HG02973 (cell line): Measurements from ENCODE around the gene P2RX5.
A peak's percentile ranks its signal among the peaks of the same experiment; 100 is the strongest.
"Not testable (repeated sequence)": the region's sequence is repeated elsewhere in the genome, so short reads cannot be mapped to it uniquely, and the experiment has no call there.

Source experiments
- ATAC-seq: cut with Tn5 transposase; IDR thresholded peaks from one replicate; pipeline ENCODE4 v1.9.1; 2021; ENCODE audit warnings: moderate library complexity; ENCODE audit not compliant: unreplicated experiment

P2RX5 gene

DNA sequence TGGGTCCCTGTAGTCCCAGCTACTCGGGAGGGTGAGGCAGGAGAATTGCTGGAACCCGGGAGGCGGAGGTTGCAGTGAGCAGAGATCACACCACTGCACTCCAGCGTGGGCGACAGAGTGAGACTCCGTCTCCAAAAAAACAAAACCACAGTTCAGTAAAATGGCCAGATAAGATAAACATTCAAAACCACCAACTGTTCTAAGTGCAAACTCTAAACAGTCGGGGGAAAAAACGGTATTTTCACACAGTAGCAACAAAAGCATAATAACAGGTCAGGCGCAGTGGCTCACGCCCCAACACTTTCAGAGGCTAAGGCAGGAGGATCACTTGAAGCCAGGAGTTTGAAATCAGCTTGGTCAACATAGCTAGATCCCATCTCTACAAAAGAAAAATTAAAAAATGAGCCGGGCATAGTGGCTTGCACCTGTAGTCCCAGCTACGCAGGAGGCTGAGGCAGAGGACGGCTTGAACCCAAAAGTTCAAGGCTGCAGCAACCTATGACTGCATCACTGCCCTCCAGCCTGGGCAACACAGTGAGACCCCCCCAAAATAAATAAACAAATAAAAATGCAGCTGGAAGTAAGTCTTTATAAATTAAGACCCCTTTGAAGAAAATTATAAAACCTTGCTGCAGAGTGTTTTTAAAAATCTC lies 17.0 kb upstream of the P2RX5 start:
- ATAC-seq, result no peak

DNA sequence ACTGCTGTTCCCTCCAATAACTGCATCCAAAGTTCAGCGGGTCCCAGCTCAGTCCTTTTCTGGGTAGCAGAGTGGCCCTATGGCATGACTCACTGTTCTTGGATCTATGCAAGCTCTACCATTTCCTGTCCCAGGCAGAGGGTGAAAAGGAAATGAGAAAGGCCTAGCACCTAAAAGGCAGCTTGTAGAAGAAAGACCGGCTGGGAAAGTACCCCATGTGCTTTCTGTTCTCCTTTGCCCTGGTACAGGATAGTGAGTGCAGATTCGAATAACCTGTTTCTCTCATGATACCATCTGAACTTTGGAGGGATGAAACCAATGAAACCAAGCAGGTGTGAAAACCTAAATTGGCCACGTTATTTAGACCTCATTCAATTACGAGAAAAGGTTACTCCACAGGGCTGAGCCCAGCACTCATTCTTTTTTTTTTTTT lies 15.0 kb upstream of the P2RX5 start:
- ATAC-seq, result peak; percentile 87

DNA sequence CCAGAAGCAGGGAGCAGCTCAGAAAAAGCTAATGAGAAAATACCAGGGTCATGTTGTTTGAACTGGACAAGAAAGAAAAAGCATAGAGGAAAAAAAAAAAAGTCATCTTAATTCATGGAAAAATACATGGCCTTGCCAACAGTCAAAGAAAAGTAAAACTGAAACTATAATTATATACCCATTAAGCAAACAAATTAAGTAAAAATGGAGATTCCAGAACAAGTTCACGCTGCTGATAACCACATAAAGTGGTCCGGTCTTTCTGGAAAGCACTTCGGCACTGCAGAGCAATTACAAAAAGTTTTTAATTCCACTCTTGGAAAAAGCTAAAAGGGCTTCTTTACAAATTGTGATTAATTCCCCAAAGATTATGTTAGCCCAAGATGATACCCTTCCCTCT lies 12.4 kb upstream of the P2RX5 start:
- no peak for ATAC-seq

DNA sequence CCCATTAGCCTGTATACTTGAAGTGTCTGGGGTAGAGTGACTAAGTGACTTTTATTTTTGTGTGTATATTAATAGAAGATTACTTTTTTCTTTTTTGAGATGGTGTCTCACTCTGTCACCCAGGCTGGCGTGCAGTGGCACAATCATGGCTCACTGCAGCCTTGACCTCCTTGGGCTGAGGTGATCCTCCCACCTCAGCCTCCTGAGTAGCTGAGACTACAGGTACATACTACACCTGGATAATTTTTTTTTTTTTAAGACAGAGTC lies 9.7 kb upstream of the P2RX5 start:
- not testable (repeated sequence) for ATAC-seq

DNA sequence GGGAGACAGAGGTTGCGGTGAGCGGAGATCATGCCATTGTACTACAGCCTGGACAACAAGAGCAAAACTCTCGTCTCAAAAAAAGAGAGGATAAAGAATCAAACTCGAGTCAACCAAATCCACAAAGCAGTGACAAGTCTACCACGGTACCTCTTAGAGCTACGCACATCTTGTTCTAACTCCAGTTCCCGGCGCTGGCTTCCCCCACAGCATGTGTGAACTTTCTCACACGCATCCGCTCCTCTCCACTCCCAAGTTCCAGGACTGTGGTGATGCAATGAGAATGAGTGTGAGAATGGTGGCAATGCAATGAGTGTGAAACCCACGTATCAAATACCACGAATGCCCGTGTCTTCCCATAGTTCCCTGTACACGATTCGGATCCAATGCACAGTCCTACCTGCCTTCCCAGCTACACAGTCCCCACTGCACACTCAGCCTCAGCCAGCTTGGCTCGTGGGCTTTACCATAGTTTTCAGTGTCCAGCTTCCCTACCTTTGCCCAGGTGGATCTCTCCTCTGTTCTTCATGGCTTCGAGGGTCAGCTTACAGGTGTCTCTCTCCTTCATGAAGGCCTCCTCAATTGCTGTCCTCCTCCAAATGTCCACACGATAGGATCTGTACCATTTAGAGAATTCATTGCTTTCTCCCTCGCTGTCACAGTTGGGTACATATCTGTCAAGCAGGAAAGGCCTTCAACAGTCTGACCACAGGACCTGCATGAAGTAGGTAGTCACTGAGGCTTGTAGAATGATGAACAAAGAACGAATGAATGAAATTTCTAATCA lies 9.2 kb upstream of the P2RX5 start:
- ATAC-seq, result no peak

DNA sequence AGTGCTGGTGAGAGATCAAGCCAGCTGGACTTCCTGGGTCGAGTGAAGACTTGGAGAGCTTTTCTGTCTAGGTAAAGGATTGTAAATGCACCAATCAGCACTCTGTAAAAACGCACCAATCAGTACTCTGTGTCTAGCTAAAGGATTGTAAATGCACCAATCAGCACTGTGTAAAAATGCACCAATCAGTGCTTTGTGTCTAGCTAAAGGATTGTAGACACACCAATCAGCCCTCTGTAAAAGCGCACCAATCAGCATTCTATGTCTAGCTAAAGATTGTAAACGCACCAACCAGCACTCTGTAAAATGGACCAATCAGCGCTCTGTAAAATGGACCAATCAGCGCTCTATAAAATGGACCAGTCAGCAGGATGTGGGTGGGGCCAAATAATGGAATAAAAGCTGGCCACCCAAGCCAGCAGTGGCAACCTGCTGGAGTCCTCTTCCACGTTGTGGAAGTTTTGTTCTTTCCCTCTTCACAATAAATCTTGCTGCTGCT lies 6.1 kb upstream of the P2RX5 start:
- not testable (repeated sequence) for ATAC-seq

DNA sequence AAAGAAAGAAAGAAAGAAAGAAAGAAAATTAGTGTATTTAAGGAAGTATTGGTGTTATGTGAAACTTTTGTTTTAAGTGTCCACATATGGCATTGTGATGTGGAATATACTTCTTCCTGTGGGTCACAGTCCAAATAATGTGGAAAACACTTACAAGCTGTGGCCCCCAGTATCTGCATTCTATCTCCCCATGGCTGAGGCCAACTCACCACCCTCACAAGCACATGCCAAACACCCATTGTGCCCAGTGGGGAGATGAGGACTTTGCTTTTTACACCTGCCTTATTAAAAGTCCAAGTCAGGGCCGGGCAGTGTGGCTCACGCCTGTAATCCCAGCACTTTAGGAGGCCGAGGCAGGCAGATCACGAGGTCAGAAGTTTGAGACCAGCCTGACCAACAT lies 4.0 kb upstream of the P2RX5 start:
- ATAC-seq, result no peak

DNA sequence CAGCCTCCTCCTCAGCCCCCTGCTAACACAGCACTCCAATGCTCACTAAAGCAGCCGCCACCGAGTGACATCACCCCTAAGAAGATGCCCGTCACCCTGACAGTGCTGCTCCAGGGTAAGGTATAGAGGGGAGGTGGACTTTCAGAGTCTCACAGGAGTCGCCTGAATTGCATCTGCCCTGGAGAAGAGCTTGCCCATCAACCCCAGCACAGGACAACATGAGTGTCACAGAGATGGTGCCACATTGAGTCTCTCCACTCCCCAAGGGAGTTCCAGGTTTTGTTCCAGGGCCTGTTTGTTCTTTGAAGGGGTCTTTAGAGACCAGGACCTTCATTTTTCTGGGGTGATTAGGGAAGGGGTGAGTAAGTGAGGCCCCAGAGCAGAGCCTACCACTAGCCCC lies 2.2 kb upstream of the P2RX5 start:
- ATAC-seq, result no peak

DNA sequence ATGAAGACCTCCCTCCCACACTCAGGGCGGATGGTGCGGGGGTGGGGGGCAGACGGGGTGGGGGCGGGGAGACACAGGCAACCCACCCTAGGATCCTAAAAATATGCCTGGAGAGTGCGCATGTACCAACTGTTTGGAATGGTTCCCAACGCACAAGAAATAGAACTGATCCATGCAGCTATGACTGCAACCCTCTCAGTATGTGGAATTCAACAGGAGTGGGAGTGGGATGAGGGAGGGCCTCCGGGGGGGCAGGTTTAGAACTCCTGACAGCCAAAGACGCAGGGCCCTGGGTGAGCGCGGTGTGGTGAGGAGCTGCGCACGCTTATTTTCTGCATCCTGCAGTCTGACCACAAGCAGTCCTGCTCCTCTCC lies 1.1 kb upstream of the P2RX5 start:
- ATAC-seq, result no peak

DNA sequence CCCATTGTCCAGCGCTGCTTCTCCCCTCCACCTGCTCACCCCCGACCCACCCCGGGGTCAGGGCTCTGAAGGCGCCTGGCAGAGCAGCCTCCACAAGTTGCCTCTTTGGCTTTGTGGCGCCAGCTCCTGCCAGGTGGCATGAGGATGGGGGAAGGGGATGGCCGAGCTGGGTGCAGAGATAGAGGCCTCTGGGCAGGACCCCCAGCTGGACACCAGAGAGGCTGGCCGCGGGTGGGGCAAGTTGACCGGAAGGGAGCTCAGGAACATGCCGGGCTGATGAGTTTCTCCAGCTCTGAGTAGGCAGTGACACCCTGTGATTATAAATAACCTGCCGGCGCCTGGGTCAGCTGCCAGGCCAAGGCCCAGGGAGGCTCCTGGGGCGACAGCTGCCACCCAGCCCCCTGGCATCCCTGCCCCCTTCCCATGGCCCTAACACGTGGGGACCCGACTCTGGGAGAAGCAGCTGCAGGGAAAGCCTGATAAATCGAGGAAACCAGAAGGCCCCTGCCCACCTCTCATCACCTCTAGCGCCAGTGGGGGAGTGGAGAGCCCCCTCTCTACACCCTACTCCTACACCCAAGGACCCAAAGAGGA lies 729 bp downstream of the P2RX5 start:
- no peak for ATAC-seq

DNA sequence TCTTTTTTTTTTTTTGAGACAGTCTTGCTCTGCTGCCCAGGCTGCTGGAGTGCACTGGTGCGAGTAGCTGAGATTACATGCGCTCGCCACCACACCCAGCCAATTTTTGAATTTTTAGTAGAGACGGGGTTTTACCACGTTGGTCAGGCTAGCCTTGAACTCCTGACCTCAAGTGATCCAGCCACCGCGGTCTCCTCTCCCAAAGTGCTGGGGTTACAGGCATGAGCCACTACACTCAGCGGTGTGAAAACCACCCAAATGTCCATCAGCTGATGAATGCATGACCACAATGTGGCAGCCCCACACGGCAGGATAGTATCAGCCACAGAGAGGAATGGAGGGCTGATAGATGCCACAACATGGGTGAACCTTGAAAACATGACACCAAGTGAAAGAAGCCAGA lies 2.1 kb downstream of the P2RX5 start:
- no peak for ATAC-seq

DNA sequence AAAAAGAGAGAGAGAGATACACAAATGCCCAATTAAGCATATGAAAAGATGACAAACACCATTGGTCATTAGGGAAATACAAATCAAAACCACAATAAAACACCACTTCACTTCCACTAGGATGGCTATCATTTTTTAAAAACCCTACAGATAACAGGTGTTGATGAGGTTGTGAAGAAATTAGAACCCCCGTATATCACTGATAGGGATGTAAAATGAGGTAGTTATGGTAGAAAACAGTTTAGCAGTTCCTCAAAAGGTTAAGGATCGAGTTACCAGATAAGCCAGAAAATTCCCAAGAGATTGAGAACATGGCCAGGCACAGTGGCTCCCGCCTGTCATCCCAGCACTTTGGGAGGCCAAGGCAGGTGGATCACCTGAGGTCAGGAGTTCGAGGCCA lies 2.8 kb downstream of the P2RX5 start:
- ATAC-seq, result no peak

DNA sequence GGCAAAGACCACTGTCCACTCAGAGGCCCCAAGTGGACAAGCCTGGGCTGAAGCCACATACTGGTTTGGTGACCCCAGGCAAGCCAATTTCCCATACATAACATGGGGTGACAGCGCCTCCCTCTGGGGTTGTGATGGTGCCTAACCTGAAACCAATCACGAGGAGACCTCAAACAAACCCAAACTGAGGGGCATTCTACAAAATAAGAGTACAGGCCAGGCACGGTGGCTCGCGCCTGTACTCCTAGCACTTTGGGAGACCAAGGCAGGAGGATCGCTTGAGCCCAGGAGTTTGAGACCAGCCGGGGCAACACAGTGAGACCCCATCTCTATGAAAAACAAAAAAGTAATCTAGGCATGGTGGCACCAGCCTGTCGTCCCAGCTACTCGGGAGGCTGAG lies 3.6 kb downstream of the P2RX5 start:
- no peak for ATAC-seq

DNA sequence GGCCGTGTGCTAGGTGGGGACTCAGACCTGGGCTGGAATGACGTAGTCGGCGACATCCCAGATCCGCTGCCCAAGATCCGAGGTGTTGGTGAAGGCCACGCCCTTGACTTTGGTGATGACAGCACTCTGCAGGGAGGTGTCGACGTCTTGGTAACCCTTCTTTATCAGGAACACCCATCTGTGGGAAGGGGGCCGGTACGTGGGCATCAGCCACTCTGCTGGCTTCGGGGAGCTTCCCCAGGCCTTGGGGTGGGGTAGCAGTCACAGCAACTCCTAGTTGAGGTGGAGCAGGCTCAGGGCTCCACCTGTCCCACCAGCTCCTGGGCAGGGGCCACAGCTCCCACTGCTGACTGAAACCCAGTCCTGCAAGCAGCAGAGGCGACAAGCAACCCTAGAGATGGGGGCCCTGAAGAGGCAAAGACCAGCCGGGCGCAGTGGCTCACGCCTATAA lies 4.3 kb downstream of the P2RX5 start:
- ATAC-seq, result no peak

DNA sequence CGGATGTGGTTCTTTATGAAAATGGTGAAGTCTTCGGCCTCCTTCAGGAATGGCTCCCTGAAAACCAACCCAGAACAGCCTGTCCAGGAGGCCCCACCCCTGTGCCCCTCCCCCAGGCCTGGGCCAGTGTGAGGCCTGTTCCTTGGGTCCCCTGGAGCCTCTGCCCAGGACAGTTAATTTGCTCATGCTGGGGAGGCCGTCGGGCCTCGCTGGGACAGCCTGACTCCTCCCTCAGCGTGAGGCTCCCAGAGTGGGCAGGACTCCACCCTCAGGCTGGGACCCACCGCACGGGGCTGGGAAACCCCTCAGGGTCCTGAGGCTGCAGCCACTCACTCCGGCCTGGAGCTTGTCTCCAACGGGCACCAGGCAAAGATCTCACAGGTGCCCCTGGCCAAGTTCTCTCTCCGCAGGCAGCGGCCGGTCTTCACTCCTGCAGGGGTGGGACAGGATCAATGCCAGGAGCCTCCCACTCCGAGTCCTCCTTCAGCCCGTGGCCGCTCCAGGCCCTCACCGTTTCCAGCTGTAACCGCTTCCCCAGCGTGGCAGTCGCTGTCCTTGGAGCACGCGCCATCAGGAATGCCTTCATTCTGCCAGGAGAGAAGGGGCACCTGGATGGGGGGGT lies 5.8 kb downstream of the P2RX5 start:
- no peak for ATAC-seq

DNA sequence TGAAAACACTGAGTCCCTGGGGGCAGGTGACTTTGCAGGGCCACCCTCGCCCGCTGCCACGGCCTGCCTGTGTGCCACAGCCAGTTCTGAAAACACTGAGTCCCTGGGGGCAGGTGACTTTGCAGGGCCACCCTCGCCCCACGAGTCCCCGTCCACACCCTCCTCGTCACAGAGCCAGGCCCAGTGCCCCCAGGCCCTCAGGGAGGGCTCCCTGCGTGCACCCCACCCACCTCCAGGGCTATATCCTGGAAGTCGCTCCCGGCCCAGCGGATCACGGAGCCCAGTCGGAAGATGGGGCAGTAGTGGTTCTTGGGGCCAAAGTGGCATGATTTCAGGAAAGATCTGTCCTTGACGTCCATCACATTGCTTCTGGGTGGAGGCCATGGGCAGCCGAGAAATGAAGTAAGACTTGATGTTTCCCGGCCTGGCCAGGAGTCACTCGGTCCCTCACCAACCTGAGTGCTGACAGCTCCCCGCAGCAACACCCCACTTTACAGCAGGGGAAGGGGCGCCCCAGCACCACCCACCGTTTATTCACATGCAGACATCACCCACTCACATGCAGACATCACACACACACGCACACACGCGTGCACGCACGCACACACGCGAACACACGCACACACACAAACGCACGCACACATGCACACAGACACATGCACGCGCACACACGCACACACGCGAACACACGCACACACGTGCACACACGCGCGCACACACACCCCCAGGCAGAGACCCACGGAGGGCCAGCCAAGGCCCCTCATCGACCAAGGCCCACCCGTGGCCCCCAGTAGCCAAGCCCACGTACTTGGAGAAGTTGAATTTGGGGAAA lies 6.5 kb downstream of the P2RX5 start:
- ATAC-seq, result no peak

DNA sequence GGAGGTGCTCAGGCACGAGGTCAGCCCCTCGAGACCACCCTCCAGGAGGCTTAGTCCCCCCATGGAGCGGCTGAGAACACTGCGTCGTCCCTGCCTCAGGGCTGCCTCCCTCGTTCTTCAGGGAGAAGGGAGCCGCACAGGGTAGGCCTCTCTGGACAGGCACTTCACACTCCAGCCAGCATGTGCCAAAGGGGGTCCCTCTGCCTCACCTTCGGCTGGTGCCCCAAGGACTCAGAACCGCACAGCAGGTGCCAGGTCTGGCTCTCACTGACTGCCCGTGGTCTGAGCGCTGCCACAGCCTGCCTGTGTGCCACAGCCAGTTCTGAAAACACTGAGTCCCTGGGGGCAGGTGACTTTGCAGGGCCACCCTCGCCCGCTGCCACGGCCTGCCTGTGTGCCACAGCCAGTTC lies 7.1 kb downstream of the P2RX5 start:
- no peak for ATAC-seq

DNA sequence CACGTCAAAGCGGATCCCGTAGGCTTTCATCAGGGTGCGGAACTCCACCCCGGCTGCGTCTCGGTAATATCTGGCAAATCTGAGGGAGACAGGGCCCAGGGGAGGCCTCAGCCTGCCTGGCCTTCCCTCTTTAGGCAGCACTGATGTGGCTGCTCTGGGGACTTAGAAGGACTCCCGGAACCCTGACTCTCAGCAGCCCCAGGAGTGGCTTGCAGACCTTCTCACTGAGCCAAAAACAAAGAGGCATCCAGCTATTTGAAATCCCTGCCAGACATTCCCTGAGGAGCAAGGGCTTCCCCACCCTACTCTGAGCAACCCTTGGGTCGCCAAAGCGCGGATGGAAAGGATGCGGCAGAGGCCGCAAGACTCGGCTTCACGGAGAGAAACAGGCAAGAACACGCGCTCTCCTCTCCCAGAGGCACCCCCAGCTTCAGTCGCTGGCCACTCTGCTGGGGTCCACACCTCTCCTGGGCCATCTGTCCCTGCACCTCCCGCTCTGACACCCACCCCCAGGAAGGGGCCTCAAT lies 7.9 kb downstream of the P2RX5 start:
- ATAC-seq, result no peak

DNA sequence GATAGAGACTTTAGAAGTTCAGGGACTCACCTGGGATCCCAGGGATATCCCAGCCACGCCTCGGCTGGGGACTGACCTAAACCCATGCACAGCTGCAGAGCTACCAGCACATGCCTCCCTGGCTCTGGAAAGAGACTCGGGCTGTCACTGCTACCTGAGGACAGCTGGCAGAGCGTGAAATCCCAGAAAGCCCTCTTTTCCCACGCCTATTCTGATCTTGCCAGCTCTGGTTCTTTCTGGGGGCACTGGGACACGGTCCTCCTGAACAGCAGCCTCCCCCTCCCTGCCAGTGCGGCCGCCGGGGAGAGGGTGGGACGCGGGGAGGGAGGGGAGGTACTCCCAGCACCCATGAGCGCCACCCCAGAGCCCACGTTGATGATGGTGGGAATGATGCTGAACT lies 10.8 kb downstream of the P2RX5 start:
- no peak for ATAC-seq

DNA sequence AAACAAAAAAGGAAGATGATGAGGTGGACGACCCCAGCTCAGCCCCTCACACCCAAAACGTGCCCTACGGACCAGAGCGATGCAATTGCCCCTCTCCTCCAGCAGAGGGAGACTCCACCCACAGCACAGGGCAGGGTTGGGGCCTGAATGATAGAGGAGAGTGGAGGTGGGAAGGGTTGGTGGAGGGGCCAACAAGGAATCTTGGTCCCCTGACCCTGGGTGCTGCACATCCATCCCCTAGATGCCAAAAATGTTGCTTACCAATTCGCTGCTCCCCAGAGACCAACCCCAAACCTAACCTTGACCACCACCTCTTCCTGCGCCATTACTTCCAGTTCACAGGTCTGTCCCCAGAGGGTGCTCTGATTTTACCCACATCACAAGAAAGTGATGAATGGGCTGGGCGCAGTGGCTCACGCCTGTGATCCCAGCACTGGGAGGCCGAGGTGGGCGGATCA lies 12.9 kb downstream of the P2RX5 start:
- ATAC-seq, result no peak

DNA sequence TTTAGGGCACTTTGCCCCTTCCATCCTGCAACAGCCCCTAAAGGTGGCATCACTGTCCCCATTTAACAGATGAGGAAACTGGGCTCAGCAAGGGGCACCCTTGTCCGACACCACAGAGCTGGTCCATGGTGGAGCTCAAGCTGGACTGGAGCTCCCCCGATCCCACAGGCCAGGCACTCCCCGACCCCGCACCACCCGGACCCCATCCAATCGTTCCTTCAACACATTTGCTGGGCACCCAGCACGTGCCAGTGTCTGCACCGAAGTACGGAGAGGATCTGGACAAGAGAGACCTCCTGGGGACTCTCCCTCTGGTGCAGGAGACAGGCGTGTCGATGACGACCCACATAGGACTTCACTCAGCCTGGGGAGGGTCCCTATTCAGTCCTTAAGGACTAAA lies 13.9 kb downstream of the P2RX5 start:
- ATAC-seq, result no peak
